ENCODE measurements around the gene FEM1B. TPM values are rescaled to one million over a fixed set of nuclear protein-coding genes. Genes with fewer than 3 reads are reported as not detected.

The FEM1B gene
- total RNA-seq, 1 experiment from 2014 or later = 22.1 TPM

DNA sequence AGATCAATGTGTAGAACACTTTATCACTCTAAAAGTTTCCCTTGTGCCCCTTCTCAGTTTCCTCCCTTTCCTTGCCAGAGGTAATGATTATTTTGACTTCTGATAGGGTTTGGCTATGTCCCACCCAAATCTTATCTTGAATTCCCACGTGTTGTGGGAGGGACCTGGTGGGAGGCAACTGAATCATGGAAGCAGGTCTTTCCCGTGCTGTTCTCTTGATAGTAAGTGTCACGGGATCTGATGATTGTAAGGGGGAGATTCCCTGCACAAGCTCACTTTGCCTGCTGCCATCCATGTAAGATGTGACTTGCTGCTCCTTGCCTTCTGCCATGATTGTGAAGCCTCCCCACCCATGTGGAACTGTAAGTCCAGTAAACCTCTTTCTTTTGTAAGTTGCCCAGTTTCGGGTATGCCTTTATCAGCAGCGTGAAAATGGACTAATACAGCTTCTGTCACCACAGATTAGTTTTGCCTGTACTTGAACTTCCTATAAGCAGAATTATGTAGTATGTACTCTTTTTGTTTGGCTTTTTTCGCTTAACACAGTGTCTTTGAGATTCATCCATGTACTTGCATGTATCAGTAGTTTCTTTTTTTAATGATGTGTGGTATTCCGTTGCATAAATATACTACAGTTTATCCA is 7.2 kb downstream of the FEM1B start:
- H3K4me2 ChIP-seq (ENCODE audit: low read length) = no peak overlapping the region
- ChIA-PET CTCF (no interaction called here), POLR2A (ENCODE audit: unreplicated experiment) (no interaction called here)
- H3K27me3 ChIP-seq (ENCODE audit: low read length) = no peaks in the 10 kb centered on the region
- peaks cover 100% of the 10 kb centered on the region for H3K79me2 ChIP-seq (ENCODE audit: low read length)
- H2AFZ ChIP-seq (ENCODE audit: low read length) = no peak overlapping the region
- H3K27ac ChIP-seq (ENCODE audit: low read length) = no peak overlapping the region
- peaks cover 21% of the 10 kb centered on the region for H3K36me3 ChIP-seq (ENCODE audit: low read depth, low read length)
- H3K9me3 ChIP-seq (ENCODE audit: low read length) = no peaks in the 10 kb centered on the region
- H3K4me3 ChIP-seq (ENCODE audit: low read length) = no peak overlapping the region
- peaks cover 49% of the 10 kb centered on the region for H4K20me1 ChIP-seq (ENCODE audit: low read length)
- no TSS peak for BruUV-seq (replicated peaks)
- TF ChIP-seq, protein P1, sequence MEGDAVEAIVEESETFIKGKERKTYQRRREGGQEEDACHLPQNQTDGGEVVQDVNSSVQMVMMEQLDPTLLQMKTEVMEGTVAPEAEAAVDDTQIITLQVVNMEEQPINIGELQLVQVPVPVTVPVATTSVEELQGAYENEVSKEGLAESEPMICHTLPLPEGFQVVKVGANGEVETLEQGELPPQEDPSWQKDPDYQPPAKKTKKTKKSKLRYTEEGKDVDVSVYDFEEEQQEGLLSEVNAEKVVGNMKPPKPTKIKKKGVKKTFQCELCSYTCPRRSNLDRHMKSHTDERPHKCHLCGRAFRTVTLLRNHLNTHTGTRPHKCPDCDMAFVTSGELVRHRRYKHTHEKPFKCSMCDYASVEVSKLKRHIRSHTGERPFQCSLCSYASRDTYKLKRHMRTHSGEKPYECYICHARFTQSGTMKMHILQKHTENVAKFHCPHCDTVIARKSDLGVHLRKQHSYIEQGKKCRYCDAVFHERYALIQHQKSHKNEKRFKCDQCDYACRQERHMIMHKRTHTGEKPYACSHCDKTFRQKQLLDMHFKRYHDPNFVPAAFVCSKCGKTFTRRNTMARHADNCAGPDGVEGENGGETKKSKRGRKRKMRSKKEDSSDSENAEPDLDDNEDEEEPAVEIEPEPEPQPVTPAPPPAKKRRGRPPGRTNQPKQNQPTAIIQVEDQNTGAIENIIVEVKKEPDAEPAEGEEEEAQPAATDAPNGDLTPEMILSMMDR (conservative IDR thresholded peaks at IDR 0.05; ENCODE audit: low read depth, low read length) = no peak
- TF ChIP-seq EZH2 (IDR thresholded peaks at IDR 0.05; ENCODE audit: low read length, unreplicated experiment) (no peak), EZH2phosphoT487 (IDR thresholded peaks at IDR 0.05; ENCODE audit: borderline replicate concordance, low read length) (no peak)
- intact Hi-C loops (cut with micrococcal nuclease) = no loop called here
- ATAC-seq (no peak), DNase-seq (no peak)
- no peaks in the 10 kb centered on the region for H3F3A ChIP-seq (ENCODE audit: low read length, unreplicated experiment)
- no peak overlapping the region for H3K9ac ChIP-seq (ENCODE audit: low read length)
- H3K9me2 ChIP-seq (replicated peaks; ENCODE audit: low read length) = no peaks in the 10 kb centered on the region
- peaks cover 19% of the 10 kb centered on the region for H3K4me1 ChIP-seq (ENCODE audit: insufficient read depth, low read length)

DNA sequence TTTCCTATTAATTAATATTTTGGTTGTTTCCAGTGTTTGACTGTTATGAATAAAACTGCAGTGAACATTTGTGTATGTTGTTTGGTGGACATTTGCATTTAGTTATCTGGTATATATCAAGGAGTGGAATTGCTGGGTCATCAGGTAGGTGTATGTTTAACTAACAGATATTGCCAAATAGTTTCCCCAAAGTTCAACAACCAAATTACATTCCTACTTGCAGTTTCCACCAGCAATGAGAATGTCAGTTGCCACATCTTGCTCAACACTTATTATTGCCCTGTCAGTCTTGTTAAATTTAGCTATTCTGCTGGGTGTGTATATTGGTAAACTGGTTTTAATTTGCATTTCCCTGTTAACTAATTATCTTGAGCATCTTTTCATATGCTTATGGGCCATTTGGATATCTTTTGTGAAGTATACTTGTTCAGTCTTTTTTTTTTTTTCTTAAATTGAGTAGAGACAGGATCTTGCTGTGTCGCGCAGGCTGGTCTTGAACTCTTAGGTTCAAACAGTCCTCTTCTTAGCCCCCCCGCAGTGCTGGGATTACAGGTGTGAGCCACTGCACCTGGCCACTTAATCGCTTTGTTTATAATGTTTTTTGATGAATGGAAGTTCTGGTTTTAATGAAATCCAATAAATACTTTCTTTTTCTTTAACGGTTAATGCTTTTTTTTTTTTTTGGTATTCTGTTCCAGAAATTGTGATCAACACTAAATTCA is 7.9 kb downstream of the FEM1B start:
- TF ChIP-seq EZH2phosphoT487 (IDR thresholded peaks at IDR 0.05; ENCODE audit: borderline replicate concordance, low read length) = no peak
- TF ChIP-seq EZH2 (IDR thresholded peaks at IDR 0.05; ENCODE audit: low read length, unreplicated experiment) = no peak
- TF ChIP-seq, protein P1 (conservative IDR thresholded peaks at IDR 0.05; ENCODE audit: low read depth, low read length) = no peak
- H3K4me1 ChIP-seq (ENCODE audit: insufficient read depth, low read length) = peaks cover 12% of the 10 kb centered on the region; the same call in 1 of the 2 replicates
- ChIA-PET CTCF (no interaction called here), POLR2A (ENCODE audit: unreplicated experiment) (interaction anchor here (0.7 kb wide), 1 partner anchor 32 kb away, joined by 4 read pairs; no protein-coding TSS in a partner anchor)
- intact Hi-C loops (cut with micrococcal nuclease) = no loop called here
- no peak overlapping the region for H3K27ac ChIP-seq (ENCODE audit: low read length)
- H3K9me2 ChIP-seq (replicated peaks; ENCODE audit: low read length) = no peaks in the 10 kb centered on the region
- H3F3A ChIP-seq (ENCODE audit: low read length, unreplicated experiment) = no peaks in the 10 kb centered on the region
- H3K79me2 ChIP-seq (ENCODE audit: low read length) = peaks cover 100% of the 10 kb centered on the region
- H3K9ac ChIP-seq (ENCODE audit: low read length) = no peak overlapping the region
- H3K9me3 ChIP-seq (ENCODE audit: low read length) = no peaks in the 10 kb centered on the region
- H2AFZ ChIP-seq (ENCODE audit: low read length) = no peak overlapping the region
- DNase-seq (no peak), ATAC-seq (no peak)
- peaks cover 42% of the 10 kb centered on the region for H4K20me1 ChIP-seq (ENCODE audit: low read length)
- no TSS peak for BruUV-seq (replicated peaks)
- H3K27me3 ChIP-seq (ENCODE audit: low read length) = no peaks in the 10 kb centered on the region
- peaks cover 28% of the 10 kb centered on the region for H3K36me3 ChIP-seq (ENCODE audit: low read depth, low read length)
- no peak overlapping the region for H3K4me3 ChIP-seq (ENCODE audit: low read length)
- H3K4me2 ChIP-seq (ENCODE audit: low read length) = no peak overlapping the region

DNA sequence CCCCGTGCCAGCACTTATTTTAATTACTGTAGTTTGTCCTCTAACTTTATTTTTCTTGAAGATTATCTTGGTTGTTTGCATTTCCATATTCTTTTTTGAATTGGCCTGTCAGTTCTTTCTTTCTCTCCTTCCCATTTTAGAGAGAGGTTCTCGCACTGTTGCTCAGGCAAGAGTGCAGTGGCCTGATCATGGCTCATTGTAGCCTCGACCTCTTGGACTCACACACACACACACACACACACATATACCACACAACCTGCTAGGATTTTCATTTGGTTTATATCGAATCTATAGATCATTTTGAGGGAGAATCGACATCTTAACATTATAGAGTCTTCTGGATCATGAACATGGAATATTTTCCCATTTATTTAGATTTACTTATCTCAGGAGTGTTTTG is 8.7 kb downstream of the FEM1B start:
- H4K20me1 ChIP-seq (ENCODE audit: low read length) = peaks cover 34% of the 10 kb centered on the region
- POLR2A ChIA-PET (ENCODE audit: unreplicated experiment) = no interaction called here
- no peak overlapping the region for H3K4me2 ChIP-seq (ENCODE audit: low read length)
- TF ChIP-seq EZH2phosphoT487 (IDR thresholded peaks at IDR 0.05; ENCODE audit: borderline replicate concordance, low read length) (no peak), EZH2 (IDR thresholded peaks at IDR 0.05; ENCODE audit: low read length, unreplicated experiment) (no peak)
- TF ChIP-seq, protein P1 (conservative IDR thresholded peaks at IDR 0.05; ENCODE audit: low read depth, low read length) = no peak
- no peak overlapping the region for H2AFZ ChIP-seq (ENCODE audit: low read length)
- H3K36me3 ChIP-seq (ENCODE audit: low read depth, low read length) = peaks cover 35% of the 10 kb centered on the region
- no peak overlapping the region for H3K9ac ChIP-seq (ENCODE audit: low read length)
- no peaks in the 10 kb centered on the region for H3K9me2 ChIP-seq (replicated peaks; ENCODE audit: low read length)
- H3K27me3 ChIP-seq (ENCODE audit: low read length) = no peaks in the 10 kb centered on the region
- no peak for ATAC-seq
- peaks cover 100% of the 10 kb centered on the region for H3K79me2 ChIP-seq (ENCODE audit: low read length)
- no TSS peak for BruUV-seq (replicated peaks)
- H3K9me3 ChIP-seq (ENCODE audit: low read length) = no peaks in the 10 kb centered on the region
- DNase-seq = no peak
- no peaks in the 10 kb centered on the region for H3F3A ChIP-seq (ENCODE audit: low read length, unreplicated experiment)
- intact Hi-C loops (cut with micrococcal nuclease) = no loop called here
- H3K4me1 ChIP-seq (ENCODE audit: insufficient read depth, low read length) = peaks cover 5% of the 10 kb centered on the region; the same call in 1 of the 2 replicates
- CTCF ChIA-PET = no interaction called here
- no peak overlapping the region for H3K27ac ChIP-seq (ENCODE audit: low read length)
- no peak overlapping the region for H3K4me3 ChIP-seq (ENCODE audit: low read length)

All from PC-3 (cell line).